Ramos (cell line): ENCODE results near the gene RASA1.
"Not testable (repeated sequence)": the region's sequence is repeated elsewhere in the genome, so short reads cannot be mapped to it uniquely, and the experiment has no call there.

Experiments
- in situ Hi-C: fragments of 300-500 bp; cut with MboI; formaldehyde crosslinking; loops from one replicate; pipeline ENCODE4 v1.14.3; 2022; ENCODE audit warnings: low sequenced_read_pairs; ENCODE audit not compliant: unreplicated experiment

The RASA1 gene

GRCh38 chr5:87267574-87268125 is at the start of gene RASA1:
RASA1 (plus strand) TSS chr5:87267883; CDS start chr5:87268452, 569 bp downstream.
- in situ Hi-C loops: no loop called here

- in situ Hi-C loops: no loop called here
These were observed 37.9 kb upstream of the RASA1 start for GRCh38 chr5:87229780-87230179.

GRCh38 chr5:87231037-87231808 is 36.5 kb upstream of the RASA1 start:
- in situ Hi-C loops: no loop called here

GRCh38 chr5:87233143-87233542 is 34.5 kb upstream of the RASA1 start:
- in situ Hi-C loops: no loop called here

- in situ Hi-C loops: no loop called here
These were observed 26.1 kb upstream of the RASA1 start for GRCh38 chr5:87241555-87241954.

GRCh38 chr5:87242242-87242641 is 25.4 kb upstream of the RASA1 start:
- in situ Hi-C loops: no loop called here

GRCh38 chr5:87243161-87243844 is 24.4 kb upstream of the RASA1 start:
- in situ Hi-C loops: no loop called here

GRCh38 chr5:87245451-87245850 is 22.2 kb upstream of the RASA1 start:
- in situ Hi-C loops: no loop called here

GRCh38 chr5:87246061-87246460 is 21.6 kb upstream of the RASA1 start:
- in situ Hi-C loops: no loop called here

- in situ Hi-C loops: no loop called here
These were observed 15.4 kb upstream of the RASA1 start for GRCh38 chr5:87252283-87252605.

- in situ Hi-C loops: no loop called here
These were observed 13.6 kb upstream of the RASA1 start for GRCh38 chr5:87254035-87254434.

- in situ Hi-C loops: no loop called here
These were observed 9.2 kb upstream of the RASA1 start for GRCh38 chr5:87258507-87258906.

GRCh38 chr5:87260604-87261192 is 7.0 kb upstream of the RASA1 start:
- in situ Hi-C loops: no loop called here

- in situ Hi-C loops: no loop called here
These were observed 4.2 kb upstream of the RASA1 start for GRCh38 chr5:87263498-87263897.

GRCh38 chr5:87266914-87267573 is 639 bp upstream of the RASA1 start:
- in situ Hi-C loops: no loop called here

GRCh38 chr5:87268126-87268969 is 665 bp downstream of the RASA1 start:
- in situ Hi-C loops: no loop called here

- in situ Hi-C loops: no loop called here
These were observed 1.3 kb downstream of the RASA1 start for GRCh38 chr5:87268970-87269377.

- in situ Hi-C loops: not testable (repeated sequence)
These were observed 3.2 kb downstream of the RASA1 start for GRCh38 chr5:87270888-87271287.

GRCh38 chr5:87276655-87277054 is 9.0 kb downstream of the RASA1 start:
- in situ Hi-C loops: no loop called here
